NCI-H187 (cell line): Measurements from ENCODE around the gene MOB3B.

Source experiments
- DNase-seq, 2 experiments: peaks; one replicate each; lab custom pipeline; 2025; lab: John Stamatoyannopoulos, UW

MOB3B gene

DNA sequence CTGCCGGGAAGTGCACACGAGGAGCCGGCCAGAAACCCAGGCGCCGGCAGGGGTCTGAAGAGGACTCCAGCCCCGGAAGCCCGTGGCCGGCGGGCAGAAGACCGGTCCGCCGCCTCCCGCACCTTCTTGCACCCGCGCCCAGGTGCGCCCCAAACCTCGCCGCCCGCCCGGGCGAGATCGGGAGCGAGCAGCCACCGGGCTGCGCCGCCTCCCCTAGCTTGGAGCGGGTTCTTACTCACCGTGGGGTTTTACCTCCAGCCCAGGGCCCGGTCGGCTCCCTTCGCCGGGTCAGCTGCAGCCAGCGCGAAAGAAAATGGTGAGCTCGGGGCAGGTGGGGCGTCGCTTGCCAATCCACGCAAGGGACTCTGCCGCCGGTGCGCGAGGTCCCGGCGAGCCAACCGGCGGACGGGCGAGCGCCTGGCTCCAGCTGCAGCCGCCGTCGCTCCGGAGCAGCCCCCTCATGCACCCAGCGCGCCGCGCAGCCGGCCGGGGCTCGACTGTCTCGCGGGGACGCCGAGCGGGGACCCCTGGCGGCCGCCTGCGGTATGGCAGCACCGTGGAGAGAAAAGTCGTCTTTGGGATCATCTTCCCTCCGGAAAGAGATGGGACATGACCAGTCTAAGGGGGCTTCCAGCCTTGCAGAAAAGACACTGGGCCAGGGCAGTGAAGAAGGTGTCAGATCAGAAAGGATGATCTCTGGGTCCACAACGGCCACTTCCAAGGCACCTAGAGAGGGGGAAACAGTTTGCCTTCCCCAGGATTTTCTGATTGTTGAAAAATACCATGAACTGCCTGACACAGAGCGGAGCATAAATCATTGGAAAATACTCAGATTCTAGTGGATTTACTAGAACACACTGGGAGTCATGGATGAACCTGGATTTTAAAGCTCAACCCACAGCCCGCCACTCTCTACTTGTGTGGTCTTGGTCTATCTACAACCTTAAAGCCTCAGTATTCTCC is at the start of gene MOB3B:
Gene MOB3B (minus strand): TSS at position 499 of the 963 bp plus-strand sequence. CDS start 74,264 bp downstream, outside the sequence.
- peak; percentile 35 to 47 for DNase-seq

- DNase-seq: peak; percentile 90 to 97
Observed at GRCh38 chr9:27573634-27574590, 44.3 kb upstream of the MOB3B start.

- DNase-seq: peak in 1 of 2 experiments; percentile 70
Observed at GRCh38 chr9:27572918-27573633, 43.5 kb upstream of the MOB3B start, which contains the start of gene C9orf72. Gene C9orf72 (minus strand): TSS chr9:27573481. CDS start chr9:27567120, 6,361 bp downstream.

- peak in 1 of 2 experiments; percentile 39 for DNase-seq
Observed at GRCh38 chr9:27572566-27572917, 42.9 kb upstream of the MOB3B start.

GRCh38 chr9:27572061-27572460 is 42.4 kb upstream of the MOB3B start:
- DNase-seq: no peak

GRCh38 chr9:27571011-27571410 is 41.4 kb upstream of the MOB3B start:
- DNase-seq: no peak

- DNase-seq: no peak
Observed at GRCh38 chr9:27569406-27569805, 39.8 kb upstream of the MOB3B start.

GRCh38 chr9:27566118-27566517 is 36.5 kb upstream of the MOB3B start:
- DNase-seq: no peak

DNA sequence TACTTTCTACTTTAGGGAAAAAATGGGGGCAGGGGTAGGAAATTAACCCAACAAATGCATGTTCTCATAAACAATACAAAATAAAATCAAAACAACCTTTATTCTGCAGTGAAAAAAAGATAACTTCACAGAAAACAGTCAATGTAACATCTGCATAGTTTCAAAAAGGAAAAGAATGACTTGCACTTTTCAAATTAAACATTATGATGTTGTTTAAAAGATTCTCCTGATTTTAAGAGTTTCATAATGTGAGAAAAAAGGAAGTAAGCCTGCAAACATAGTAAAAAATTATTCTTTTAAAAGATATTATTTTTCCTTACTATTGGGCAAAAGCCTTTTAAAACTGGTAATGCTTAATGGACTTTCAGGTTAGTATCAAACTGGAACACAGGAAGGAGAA is 36.1 kb upstream of the MOB3B start:
- DNase-seq: no peak

GRCh38 chr9:27564670-27565069 is 35.1 kb upstream of the MOB3B start:
- DNase-seq: no peak

- no peak for DNase-seq
Observed at GRCh38 chr9:27563738-27564430, 34.3 kb upstream of the MOB3B start.

- DNase-seq: no peak
Observed at GRCh38 chr9:27561685-27562084, 32.1 kb upstream of the MOB3B start.

GRCh38 chr9:27560457-27560856 is 30.8 kb upstream of the MOB3B start:
- DNase-seq: no peak

- DNase-seq: no peak
Observed at GRCh38 chr9:27558307-27558706, 28.7 kb upstream of the MOB3B start.

DNA sequence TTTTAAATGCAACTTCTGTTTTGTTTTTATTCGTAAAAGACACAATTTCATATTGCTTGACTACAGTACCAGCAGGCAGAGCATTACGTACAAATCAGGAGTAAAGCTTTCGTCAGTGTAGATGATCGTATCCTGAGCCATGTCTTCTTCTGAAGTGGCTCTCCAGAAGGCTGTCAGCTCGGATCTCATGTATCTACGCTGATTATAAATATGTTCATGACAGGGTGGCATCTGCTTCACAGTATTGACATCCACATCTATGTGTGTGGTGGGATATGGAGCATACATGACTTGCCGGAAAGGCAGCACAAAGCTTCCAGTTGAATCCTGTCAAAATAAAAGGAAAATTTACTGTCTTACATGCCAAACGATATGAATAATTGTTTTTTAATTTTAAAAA is 26.9 kb upstream of the MOB3B start:
- no peak for DNase-seq

DNA sequence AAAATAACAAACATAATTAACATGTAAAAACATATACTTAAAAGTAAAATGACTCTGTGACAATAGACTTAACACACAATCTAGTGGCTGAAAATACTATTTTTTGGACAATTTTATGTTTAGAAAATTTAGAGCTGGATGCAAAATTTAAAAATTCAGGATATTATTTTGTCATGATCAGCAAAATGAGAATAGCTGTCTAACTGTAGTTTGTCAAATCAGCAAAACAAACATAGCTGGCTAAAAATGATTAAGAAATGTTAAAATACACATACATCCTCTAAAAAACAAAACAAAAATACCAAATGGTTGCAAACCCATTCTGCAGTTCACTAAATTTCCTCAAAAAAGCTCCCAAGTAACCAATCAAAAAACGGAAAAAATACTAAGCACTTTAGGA is 25.1 kb upstream of the MOB3B start:
- DNase-seq: no peak

GRCh38 chr9:27549196-27549755 is 19.7 kb upstream of the MOB3B start:
- no peak for DNase-seq

DNA sequence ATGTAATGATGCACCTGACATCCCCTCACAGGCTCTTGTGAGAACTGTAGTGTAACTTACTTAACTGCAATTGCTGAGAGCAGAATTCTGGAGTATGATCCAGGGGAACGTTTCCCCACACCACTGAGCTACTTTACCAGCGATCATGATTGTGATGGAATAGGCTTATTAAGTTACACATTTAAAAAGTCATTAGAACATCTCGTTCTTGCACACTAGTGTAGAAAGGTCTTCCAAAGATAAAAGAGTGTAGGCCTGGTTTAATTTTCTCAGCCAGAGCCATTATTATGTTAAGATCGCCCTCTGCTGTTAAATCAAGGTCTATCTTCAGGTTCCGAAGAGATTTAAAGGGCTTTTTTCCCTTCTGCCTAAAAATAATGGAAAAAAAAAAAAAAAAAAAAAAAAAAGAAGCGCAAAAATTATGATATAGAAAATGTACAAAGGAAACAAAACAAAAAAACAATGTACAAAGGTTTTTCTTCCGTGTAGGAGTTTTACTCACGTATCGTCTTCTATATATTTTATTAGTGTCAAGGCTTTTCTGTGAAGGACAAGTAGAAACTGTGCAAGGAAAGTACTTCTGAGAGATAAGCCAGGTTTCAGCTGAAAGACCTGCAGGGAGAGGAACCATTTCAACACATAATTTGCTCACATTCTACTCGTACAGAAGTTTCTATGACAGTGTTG is 18.6 kb upstream of the MOB3B start:
- no peak for DNase-seq

- no peak for DNase-seq
Observed at GRCh38 chr9:27545471-27545870, 15.9 kb upstream of the MOB3B start.

- no peak for DNase-seq
Observed at GRCh38 chr9:27542508-27542907, 12.9 kb upstream of the MOB3B start.
